Mucosa of descending colon (tissue), 3 donors: ENCODE data around the gene EVI2B. TPM values are rescaled to one million over a fixed set of nuclear protein-coding genes. Genes with fewer than 3 reads are reported as not detected.
A peak's percentile ranks its signal among the peaks of the same experiment; 100 is the strongest.

Experiments used
- ATAC-seq: fragments of 200-7000 bp; cut with Tn5 transposase; one replicate; pipeline ENCODE4 v1.9.1; 2020; ENCODE audit warnings: mild to moderate bottlenecking, moderate library complexity
- DNase-seq, 3 donors: peaks; one replicate each; pipeline ENCODE4 v3.0.0-alpha.2; 2020
- H3K36me3 ChIP-seq: fragments of 200-600 bp; one replicate; pipeline ENCODE4 v1.8.0; 2021; ENCODE audit warnings: low read depth, mild to moderate bottlenecking
- H3K4me1 ChIP-seq: fragments of 200-600 bp; one replicate; pipeline ENCODE4 v1.8.0; 2021; ENCODE audit warnings: low read depth, mild to moderate bottlenecking
- H3K4me3 ChIP-seq: fragments of 200-600 bp; one replicate; pipeline ENCODE4 v1.8.0; 2021; ENCODE audit warnings: mild to moderate bottlenecking
- H3K9me3 ChIP-seq: fragments of 200-600 bp; one replicate; pipeline ENCODE4 v1.8.0; 2021; ENCODE audit warnings: mild to moderate bottlenecking
- CTCF ChIP-seq: fragments of 200-600 bp; IDR thresholded peaks from one replicate; pipeline ENCODE4 v1.8.0; 2022; ENCODE audit warnings: antibody characterized with exemption, mild to moderate bottlenecking
- intact Hi-C, 2 donors: fragments of 100-400 bp; cut with DNase I in 1 of 2; cut with micrococcal nuclease in 1 of 2; formaldehyde crosslinking; loops; one replicate each; pipeline versions ENCODE4 v1.11.0 to v1.11.1; 2022; cut with DNase I, micrococcal nuclease
- total RNA-seq, 3 donors: library from RNA; stranded (reverse); fragmentation: NEBNext Ultra II Directional in 2 of 3; extraction: Animal tissue kit (Norgen Biotek cat#: 25700) in 2 of 3; gene quantifications; one replicate each; pipeline versions ENCODE4 v1.2.1 to v1.2.4, GENCODE V29; 2021 to 2023
- donor health status: DM: no; HTN: no; CAD: no; lungs with moderate emphysema.
- donor health status: DM: no; HTN: no; CAD: no.
- donor health status: DM: no; HTN: yes; CAD: no.

EVI2B gene
- total RNA-seq, 3 donors from 2014 or later, result 3.3 to 9.5 (median 7.8) TPM

- DNase-seq, result no peak
- intact Hi-C loops, result no loop called here
- no peaks in the 10 kb centered on the region for H3K9me3 ChIP-seq
Measured at GRCh38 chr17:31321966-31322365, 8.1 kb upstream of the EVI2B start.

DNA sequence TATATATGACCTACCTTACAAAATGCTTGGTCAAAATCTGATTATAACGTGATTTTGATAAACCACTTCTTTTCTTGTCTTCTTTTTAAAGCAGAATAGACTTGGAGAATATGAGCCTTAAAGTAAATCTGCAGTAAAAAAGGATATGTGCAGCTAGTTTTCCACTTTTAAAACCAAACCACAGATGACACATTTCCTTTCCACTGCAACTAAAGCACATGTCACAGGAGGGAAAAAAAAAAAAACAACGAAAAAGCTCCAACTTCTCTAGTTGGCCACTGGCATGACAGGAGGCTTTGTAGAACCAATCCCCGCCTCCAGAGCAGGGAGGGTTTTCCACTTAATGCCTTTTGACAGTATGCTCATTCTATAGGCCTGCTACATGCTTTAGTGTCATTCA is 7.6 kb upstream of the EVI2B start, which contains the start of gene EVI2A:
Gene EVI2A (minus strand): TSS at position 142 of the 400 bp plus-strand sequence. CDS start 2,609 bp downstream, outside the sequence.
- TF ChIP-seq CTCF, result no peak
- DNase-seq (peak in 1 of 3 donors; percentile 31), ATAC-seq (peak; percentile 68)
- intact Hi-C loops, result no loop called here
- no peaks in the 10 kb centered on the region for H3K36me3 ChIP-seq
- H3K9me3 ChIP-seq, result no peaks in the 10 kb centered on the region
- H3K4me3 ChIP-seq, result no peak within 1 kb of the TSS
- H3K4me1 ChIP-seq, result no peaks in the 10 kb centered on the region

More at GRCh38 chr17:31321966-31322365, 8.1 kb upstream of the EVI2B start:
- Histone ChIP-seq H3K36me3 (no peaks in the 10 kb centered on the region), H3K4me3 (no peak overlapping the region), H3K4me1 (no peaks in the 10 kb centered on the region)
- TF ChIP-seq CTCF, result no peak
- peak; percentile 47 for ATAC-seq

DNA sequence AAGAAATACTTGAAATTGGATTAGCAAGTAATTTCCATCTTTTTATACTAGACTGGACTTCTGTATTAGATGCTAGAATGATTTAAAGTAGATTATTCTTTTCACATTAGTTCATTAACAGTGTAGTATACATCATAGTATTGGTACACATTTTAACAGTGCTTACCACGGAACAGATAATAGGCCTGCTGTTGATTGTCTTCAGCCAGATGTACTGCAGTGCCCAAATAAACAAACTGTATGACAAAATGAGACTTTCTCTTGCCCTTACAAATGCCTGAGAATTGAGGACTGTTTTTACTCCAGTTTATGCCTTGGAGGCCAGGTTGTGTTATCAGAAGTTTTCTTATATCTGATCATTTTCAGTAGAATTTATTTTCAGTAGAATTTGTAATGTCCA is 6.9 kb upstream of the EVI2B start:
- no peaks in the 10 kb centered on the region for H3K9me3 ChIP-seq
- no peak overlapping the region for H3K4me3 ChIP-seq
- no peak for DNase-seq
- no peak for TF ChIP-seq CTCF
- no peaks in the 10 kb centered on the region for H3K36me3 ChIP-seq
- H3K4me1 ChIP-seq, result no peaks in the 10 kb centered on the region
- peak; percentile 31 for ATAC-seq
- intact Hi-C loops, result no loop called here

GRCh38 chr17:31320241-31320640 is 6.4 kb upstream of the EVI2B start:
- Histone ChIP-seq H3K4me3 (no peak overlapping the region), H3K9me3 (no peaks in the 10 kb centered on the region), H3K4me1 (no peaks in the 10 kb centered on the region), H3K36me3 (no peaks in the 10 kb centered on the region)
- no peak for DNase-seq
- intact Hi-C loops, result no loop called here
- no peak for ATAC-seq
- no peak for TF ChIP-seq CTCF

DNA sequence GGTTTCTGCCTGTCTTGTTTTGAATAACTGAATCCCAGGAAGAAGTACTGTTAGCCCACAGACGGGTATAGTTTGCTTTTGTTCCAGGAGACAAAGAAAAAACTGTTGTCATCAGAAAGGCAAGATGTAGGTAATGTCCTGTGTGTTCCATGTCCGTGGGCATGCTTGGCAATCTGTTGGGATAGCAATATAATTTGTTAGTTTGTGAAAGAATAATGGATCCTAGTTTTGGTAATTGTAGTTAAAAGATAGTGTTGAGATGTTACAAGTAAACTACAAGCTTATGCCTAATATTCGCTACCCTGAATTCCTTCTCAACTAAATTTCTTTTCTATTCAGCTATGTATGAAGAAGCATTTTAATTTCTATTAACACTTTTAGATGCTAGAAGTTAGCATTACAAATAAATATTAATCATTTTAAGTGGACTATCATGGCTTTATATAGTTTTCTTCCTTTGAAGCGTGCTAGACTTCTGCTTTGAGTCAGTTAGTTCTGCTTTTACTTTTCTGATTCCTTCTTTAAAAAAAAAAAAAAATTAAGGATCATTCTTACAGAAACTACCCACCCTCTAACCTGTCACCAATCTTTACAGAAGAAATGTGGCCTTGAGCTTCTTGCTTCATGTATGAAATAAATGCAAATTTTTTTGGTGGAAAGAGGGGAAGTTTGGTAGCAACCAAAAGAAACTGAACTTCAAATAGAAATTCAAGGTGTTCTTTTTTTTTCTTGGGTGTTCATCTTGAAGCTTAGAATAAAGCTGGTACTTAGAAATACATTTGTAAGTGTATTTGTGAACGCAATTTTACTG is 5.2 kb upstream of the EVI2B start:
- Histone ChIP-seq H3K4me3 (no peak overlapping the region), H3K4me1 (peaks cover 2% of the 10 kb centered on the region), H3K9me3 (no peaks in the 10 kb centered on the region), H3K36me3 (no peaks in the 10 kb centered on the region)
- intact Hi-C loops, result no loop called here
- ATAC-seq (no peak), DNase-seq (no peak)
- TF ChIP-seq CTCF, result no peak
